GM21717 (cell line): ENCODE results near the gene HSD17B3.
"Not testable (repeated sequence)": the region's sequence is repeated elsewhere in the genome, so short reads cannot be mapped to it uniquely, and the experiment has no call there.

ENCODE experiments used
- ATAC-seq: cut with Tn5 transposase; IDR thresholded peaks from one replicate; pipeline ENCODE4 v1.9.1; 2021; ENCODE audit warnings: mild to moderate bottlenecking, moderate library complexity; ENCODE audit not compliant: unreplicated experiment

HSD17B3 gene

GRCh38 chr9:96201140-96201539, 100.8 kb downstream of the HSD17B3 start:
- no peak for ATAC-seq

DNA sequence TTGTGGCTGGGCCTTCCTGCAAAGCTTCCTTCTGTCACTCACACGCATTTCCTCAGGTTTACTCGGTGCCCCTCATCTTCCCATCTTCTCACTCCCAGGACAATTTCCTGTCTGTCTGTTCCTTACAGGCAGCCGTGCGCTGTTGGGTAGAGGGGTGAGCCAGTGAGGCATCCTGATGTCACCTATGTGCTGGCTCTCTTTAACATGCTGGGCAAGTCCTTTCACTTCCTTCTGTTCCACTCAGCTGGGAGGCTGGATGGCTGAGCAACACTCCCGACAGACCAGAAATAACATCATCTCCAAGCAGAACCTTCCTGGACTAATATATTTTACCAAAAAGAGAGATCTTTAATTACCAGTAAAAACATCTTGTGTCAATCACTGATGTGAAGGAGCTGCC, 103.0 kb downstream of the HSD17B3 start:
- ATAC-seq, result no peak

DNA sequence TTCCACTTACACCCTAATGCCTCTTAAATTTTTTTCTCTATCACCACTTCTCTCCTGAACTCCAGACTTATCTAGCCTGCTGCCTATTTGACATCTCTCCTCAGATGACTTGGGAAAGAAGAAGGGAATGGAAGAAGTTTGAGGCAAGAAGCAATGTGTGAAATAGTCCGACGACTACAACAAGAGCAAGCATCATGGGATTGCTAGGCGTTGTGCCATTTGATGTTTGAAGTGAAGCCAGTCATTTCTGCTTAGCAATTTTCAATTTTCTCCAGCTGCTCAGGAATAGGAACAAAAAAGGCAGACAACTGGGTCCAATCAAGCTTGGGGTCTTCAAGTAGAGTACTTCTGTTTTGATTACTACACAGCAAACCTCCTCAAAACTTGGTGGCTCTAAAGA, 106.4 kb downstream of the HSD17B3 start:
- ATAC-seq, result no peak

GRCh38 chr9:96193236-96193755, 108.7 kb downstream of the HSD17B3 start:
- ATAC-seq, result no peak

- ATAC-seq, result no peak
Measured at GRCh38 chr9:96192710-96193109, 109.3 kb downstream of the HSD17B3 start.

DNA sequence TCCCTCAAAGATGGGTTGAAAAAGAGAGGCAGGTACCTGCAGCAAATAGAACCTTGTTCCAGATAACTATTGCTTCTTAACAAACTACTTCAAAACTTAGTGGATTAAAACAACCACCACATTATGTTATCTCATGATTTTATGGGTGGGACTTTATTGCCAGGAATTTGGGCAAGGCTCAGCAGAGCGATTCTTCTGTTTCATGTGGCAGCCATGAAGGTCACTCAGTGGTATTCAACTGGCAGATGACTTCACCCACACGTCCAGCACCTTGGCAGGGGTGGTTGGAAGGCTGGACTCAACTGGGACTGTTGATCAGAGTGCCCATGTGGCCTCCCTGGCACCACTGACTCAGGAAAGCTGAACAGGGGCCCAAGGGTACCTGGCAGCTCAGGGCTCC, 112.0 kb downstream of the HSD17B3 start:
- no peak for ATAC-seq

DNA sequence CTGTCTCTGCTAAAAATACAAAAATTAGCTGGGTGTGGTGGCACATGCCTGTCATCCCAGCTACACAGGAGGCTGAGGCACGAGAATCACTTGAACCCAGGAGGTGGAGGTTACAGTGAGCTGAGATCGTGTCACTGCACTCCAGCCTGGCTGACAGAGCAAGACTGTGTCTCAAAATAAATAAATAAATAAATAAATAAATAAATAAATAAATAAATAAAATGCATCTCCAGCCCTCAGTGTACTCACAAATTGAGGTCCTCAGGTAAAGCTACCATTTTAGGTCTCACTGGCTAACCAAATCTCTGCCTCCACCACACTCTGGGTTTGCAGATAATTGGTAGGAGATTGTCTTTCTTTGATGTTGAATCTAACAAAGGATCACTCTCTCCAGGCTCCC, 112.4 kb downstream of the HSD17B3 start:
- ATAC-seq, result not testable (repeated sequence)

- ATAC-seq, result no peak
Measured at GRCh38 chr9:96188571-96188970, 113.4 kb downstream of the HSD17B3 start.

DNA sequence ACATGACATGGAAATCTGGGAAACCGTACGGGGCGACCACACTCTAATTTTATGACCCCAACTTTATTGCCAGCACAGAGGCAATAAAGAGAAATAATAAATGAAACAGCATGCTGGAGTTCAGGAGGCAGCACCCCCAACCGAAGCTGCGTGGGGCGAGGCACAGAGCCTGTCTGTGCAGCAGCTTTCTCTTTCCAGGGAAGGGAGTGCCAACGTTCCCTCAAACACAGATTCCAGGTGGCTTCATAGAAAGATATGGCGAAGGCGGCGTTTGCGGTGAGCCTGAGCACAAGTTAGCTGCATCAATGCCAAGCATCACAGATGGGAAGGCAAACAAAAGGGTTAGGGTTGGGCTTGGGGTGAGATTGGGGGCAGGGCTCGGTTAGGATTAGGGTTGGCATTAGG, 114.8 kb downstream of the HSD17B3 start:
- ATAC-seq, result no peak

DNA sequence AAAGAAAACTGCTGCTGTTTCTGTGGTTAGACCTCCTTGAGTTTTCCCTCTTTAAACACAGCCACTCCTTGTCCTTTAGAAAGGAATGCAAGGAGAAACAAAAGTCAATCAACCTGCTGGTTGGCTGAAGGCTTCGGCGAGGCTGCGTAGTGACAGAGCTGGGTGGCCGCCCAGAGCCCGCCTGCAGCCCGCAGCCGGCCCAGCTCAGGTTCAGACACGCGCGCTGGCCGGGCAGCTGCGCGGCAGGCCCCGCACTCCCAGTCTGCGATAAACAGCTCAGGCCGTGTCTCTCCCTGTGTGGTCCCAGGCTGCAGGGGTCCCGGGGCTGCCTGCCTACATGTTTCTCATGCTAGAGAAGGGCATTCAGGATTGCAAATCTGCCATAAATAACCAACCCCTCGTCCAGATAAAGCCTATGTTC, 115.4 kb downstream of the HSD17B3 start:
- ATAC-seq, result no peak

DNA sequence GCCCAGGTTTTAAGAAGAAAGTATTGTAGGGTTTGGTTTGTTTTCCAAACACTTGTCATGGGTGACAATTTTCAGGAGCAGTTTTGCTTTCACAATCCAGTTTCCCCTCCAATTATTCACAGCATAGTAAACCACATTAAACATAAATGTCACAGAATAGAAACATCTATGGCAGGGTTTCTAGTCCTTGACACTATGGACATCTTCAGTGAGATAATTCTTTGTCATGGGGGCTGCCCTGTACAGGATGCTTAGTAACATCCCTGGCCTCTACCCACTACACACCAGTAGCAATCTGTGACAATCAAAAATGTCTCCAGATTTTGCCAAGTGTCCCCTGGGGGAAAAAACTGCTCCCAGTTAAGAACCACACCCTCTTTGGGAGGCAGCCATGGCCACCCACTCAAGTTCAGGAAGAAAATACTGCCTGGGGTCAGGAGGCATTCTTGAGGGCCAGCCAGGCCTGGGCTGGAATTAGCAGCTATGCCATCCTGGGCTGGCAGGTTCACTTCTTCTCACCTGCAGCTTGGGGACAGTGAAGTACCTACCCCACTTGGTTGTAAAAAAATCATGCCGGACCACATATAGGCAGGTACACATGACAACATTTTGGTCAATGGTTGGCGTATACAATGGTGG, 116.3 kb downstream of the HSD17B3 start:
- ATAC-seq, result no peak
